RPMI7951 (cell line): ENCODE measurements around the gene CAV2. TPM values are rescaled to one million over a fixed set of nuclear protein-coding genes. Genes with fewer than 3 reads are reported as not detected.

ENCODE experiments used
- DNase-seq: peaks from one replicate; pipeline ENCODE4 v3.0.0-alpha.2; 2012; ENCODE audit warnings: low read depth
- total RNA-seq: library from RNA; depleted of rRNA; stranded (reverse); fragments of >200 nt; shearing (Covaris generic); gene quantifications from 2 replicates; pipeline ENCODE4 v1.2.3, GENCODE V29; 2014; rRNA removed

Gene CAV2
- total RNA-seq, 1 experiment from 2014 or later: 109 TPM

GRCh38 chr7:116546916-116547315, 47.4 kb downstream of the CAV2 start:
- DNase-seq: no peak

GRCh38 chr7:116547347-116547746, 47.8 kb downstream of the CAV2 start:
- DNase-seq: peak; percentile 79

GRCh38 chr7:116548506-116548905, 49.0 kb downstream of the CAV2 start:
- DNase-seq: no peak

- no peak for DNase-seq
Measured at GRCh38 chr7:116549370-116549769, 49.8 kb downstream of the CAV2 start.

GRCh38 chr7:116551692-116552091, 52.2 kb downstream of the CAV2 start:
- DNase-seq: no peak

- DNase-seq: peak; percentile 83
Measured at GRCh38 chr7:116552602-116553001, 53.1 kb downstream of the CAV2 start.

GRCh38 chr7:116553168-116553964, 53.8 kb downstream of the CAV2 start:
- no peak for DNase-seq

- DNase-seq: no peak
Measured at GRCh38 chr7:116554436-116554835, 54.9 kb downstream of the CAV2 start.

GRCh38 chr7:116554911-116555310, 55.4 kb downstream of the CAV2 start:
- no peak for DNase-seq

- no peak for DNase-seq
Measured at GRCh38 chr7:116557066-116557585, 57.6 kb downstream of the CAV2 start.

- no peak for DNase-seq
Measured at GRCh38 chr7:116557901-116558300, 58.4 kb downstream of the CAV2 start.

Other genes with a start within 250 kb of the CAV2 start
- gene CAV1, start 25.3 kb downstream of the CAV2 start, total RNA-seq: 250 and 313 TPM in 2 replicates
- gene MET, start 172.5 kb downstream of the CAV2 start, total RNA-seq: 52.7 and 62.1 TPM in 2 replicates